ENCODE data around the gene SLC25A26.

Gene SLC25A26

GRCh38 chr3:66411474-66411873, 190.7 kb downstream of the SLC25A26 start:
- Histone ChIP-seq H3K27ac (ENCODE audit: low read depth, low read length) (no peak overlapping the region), H2BK5ac (ENCODE audit: low read length) (no peak overlapping the region), H3K9ac (ENCODE audit: low read length) (no peak overlapping the region), H2BK120ac (ENCODE audit: low read depth, low read length) (no peak overlapping the region), H3K79me1 (ENCODE audit: low read length) (peaks cover 2% of the 10 kb centered on the region), H3K18ac (ENCODE audit: low read length) (no peak overlapping the region), H3K79me2 (ENCODE audit: control insufficient read depth, insufficient read depth, low read length) (no peaks in the 10 kb centered on the region), H3K4me2 (ENCODE audit: low read length) (no peak overlapping the region), H2AK5ac (ENCODE audit: low read length) (no peak overlapping the region), H3K4me3 (ENCODE audit: low read length) (no peak overlapping the region), H3K36me3 (ENCODE audit: control insufficient read depth, insufficient read depth, low read length) (peaks cover 2% of the 10 kb centered on the region), H2BK15ac (replicated peaks; ENCODE audit: low read depth) (no peak overlapping the region), H3K56ac (ENCODE audit: low read length) (no peak overlapping the region), H4K5ac (ENCODE audit: low read length) (no peak overlapping the region), H3K27me3 (ENCODE audit: insufficient read depth, low read length, poor library complexity) (no peaks in the 10 kb centered on the region), H4K8ac (ENCODE audit: low read depth, low read length) (no peak overlapping the region), H3K23ac (ENCODE audit: low read length) (no peak overlapping the region), H3K4ac (ENCODE audit: low read depth, low read length) (no peak overlapping the region), H3K4me1 (ENCODE audit: control insufficient read depth, low read depth, low read length) (peaks cover 10% of the 10 kb centered on the region)
- no CpG with 5 or more reads among the region's 8 CpGs for WGBS (ENCODE audit: extremely low coverage, insufficient coverage, low lambda C conversion rate)
- DNase-seq = peak; percentile 38

GRCh38 chr3:66411961-66412887, 191.4 kb downstream of the SLC25A26 start:
- Histone ChIP-seq H2BK15ac (replicated peaks; ENCODE audit: low read depth) (no peak overlapping the region), H3K9ac (ENCODE audit: low read length) (no peak overlapping the region), H4K8ac (ENCODE audit: low read depth, low read length) (no peak overlapping the region), H2BK120ac (ENCODE audit: low read depth, low read length) (no peak overlapping the region), H3K23ac (ENCODE audit: low read length) (no peak overlapping the region), H3K4me3 (ENCODE audit: low read length) (no peak overlapping the region), H2AK5ac (ENCODE audit: low read length) (no peak overlapping the region), H3K79me1 (ENCODE audit: low read length) (peaks cover 2% of the 10 kb centered on the region), H3K27ac (ENCODE audit: low read depth, low read length) (no peak overlapping the region), H3K36me3 (ENCODE audit: control insufficient read depth, insufficient read depth, low read length) (peaks cover 2% of the 10 kb centered on the region), H3K56ac (ENCODE audit: low read length) (no peak overlapping the region), H2BK5ac (ENCODE audit: low read length) (no peak overlapping the region), H3K27me3 (ENCODE audit: insufficient read depth, low read length, poor library complexity) (no peaks in the 10 kb centered on the region), H4K5ac (ENCODE audit: low read length) (no peak overlapping the region), H3K18ac (ENCODE audit: low read length) (no peak overlapping the region), H3K79me2 (ENCODE audit: control insufficient read depth, insufficient read depth, low read length) (no peaks in the 10 kb centered on the region), H3K4me2 (ENCODE audit: low read length) (no peak overlapping the region), H3K4ac (ENCODE audit: low read depth, low read length) (no peak overlapping the region), H3K4me1 (ENCODE audit: control insufficient read depth, low read depth, low read length) (peaks cover 14% of the 10 kb centered on the region)
- DNase-seq = no peak
- WGBS (ENCODE audit: extremely low coverage, insufficient coverage, low lambda C conversion rate) = no CpG with 5 or more reads among the region's 24 CpGs

- H3K27me3 ChIP-seq (ENCODE audit: insufficient read depth, low read length, poor library complexity) = no peaks in the 10 kb centered on the region
- H3K79me1 ChIP-seq (ENCODE audit: low read length) = peaks cover 5% of the 10 kb centered on the region
- no peak overlapping the region for H2AK5ac ChIP-seq (ENCODE audit: low read length)
- no peak overlapping the region for H3K27ac ChIP-seq (ENCODE audit: low read depth, low read length)
- no peak overlapping the region for H3K4ac ChIP-seq (ENCODE audit: low read depth, low read length)
- no peak overlapping the region for H3K18ac ChIP-seq (ENCODE audit: low read length)
- no CpG with 5 or more reads among the region's 7 CpGs for WGBS (ENCODE audit: extremely low coverage, insufficient coverage, low lambda C conversion rate)
- peaks cover 20% of the 10 kb centered on the region for H3K4me1 ChIP-seq (ENCODE audit: control insufficient read depth, low read depth, low read length)
- H3K9ac ChIP-seq (ENCODE audit: low read length) = no peak overlapping the region
- peak overlapping the region; percentile 31 for H3K56ac ChIP-seq (ENCODE audit: low read length)
- H3K79me2 ChIP-seq (ENCODE audit: control insufficient read depth, insufficient read depth, low read length) = peaks cover 2% of the 10 kb centered on the region
- H4K8ac ChIP-seq (ENCODE audit: low read depth, low read length) = no peak overlapping the region
- no peak overlapping the region for H2BK120ac ChIP-seq (ENCODE audit: low read depth, low read length)
- no peak overlapping the region for H4K5ac ChIP-seq (ENCODE audit: low read length)
- H3K23ac ChIP-seq (ENCODE audit: low read length) = no peak overlapping the region
- H3K4me2 ChIP-seq (ENCODE audit: low read length) = no peak overlapping the region
- peaks cover 2% of the 10 kb centered on the region for H3K36me3 ChIP-seq (ENCODE audit: control insufficient read depth, insufficient read depth, low read length)
- H3K4me3 ChIP-seq (ENCODE audit: low read length) = no peak overlapping the region
- H2BK5ac ChIP-seq (ENCODE audit: low read length) = no peak overlapping the region
- no peak overlapping the region for H2BK15ac ChIP-seq (replicated peaks; ENCODE audit: low read depth)
- DNase-seq = no peak
Observed at GRCh38 chr3:66413151-66413751, 192.4 kb downstream of the SLC25A26 start.

- no peak overlapping the region for H2AK5ac ChIP-seq (ENCODE audit: low read length)
- no peaks in the 10 kb centered on the region for H3K27me3 ChIP-seq (ENCODE audit: insufficient read depth, low read length, poor library complexity)
- peak overlapping the region; percentile 61 for H3K18ac ChIP-seq (ENCODE audit: low read length)
- no peak for DNase-seq
- H3K9ac ChIP-seq (ENCODE audit: low read length) = no peak overlapping the region
- H2BK120ac ChIP-seq (ENCODE audit: low read depth, low read length) = no peak overlapping the region
- H2BK5ac ChIP-seq (ENCODE audit: low read length) = peak overlapping the region; percentile 46
- H3K4me1 ChIP-seq (ENCODE audit: control insufficient read depth, low read depth, low read length) = peaks cover 20% of the 10 kb centered on the region
- no peak overlapping the region for H3K4ac ChIP-seq (ENCODE audit: low read depth, low read length)
- H3K27ac ChIP-seq (ENCODE audit: low read depth, low read length) = no peak overlapping the region
- no peak overlapping the region for H3K4me3 ChIP-seq (ENCODE audit: low read length)
- H3K56ac ChIP-seq (ENCODE audit: low read length) = peak overlapping the region; percentile 44
- no peak overlapping the region for H4K5ac ChIP-seq (ENCODE audit: low read length)
- peaks cover 14% of the 10 kb centered on the region for H3K79me1 ChIP-seq (ENCODE audit: low read length)
- no peak overlapping the region for H3K23ac ChIP-seq (ENCODE audit: low read length)
- no CpG with 5 or more reads among the region's 5 CpGs for WGBS (ENCODE audit: extremely low coverage, insufficient coverage, low lambda C conversion rate)
- peaks cover 9% of the 10 kb centered on the region for H3K79me2 ChIP-seq (ENCODE audit: control insufficient read depth, insufficient read depth, low read length)
- H3K36me3 ChIP-seq (ENCODE audit: control insufficient read depth, insufficient read depth, low read length) = peaks cover 2% of the 10 kb centered on the region
- H2BK15ac ChIP-seq (replicated peaks; ENCODE audit: low read depth) = no peak overlapping the region
- no peak overlapping the region for H3K4me2 ChIP-seq (ENCODE audit: low read length)
- no peak overlapping the region for H4K8ac ChIP-seq (ENCODE audit: low read depth, low read length)
Observed at GRCh38 chr3:66414846-66415245, 194.0 kb downstream of the SLC25A26 start.

- Histone ChIP-seq H3K4me3 (ENCODE audit: low read length) (no peak overlapping the region), H4K8ac (ENCODE audit: low read depth, low read length) (no peak overlapping the region), H3K4ac (ENCODE audit: low read depth, low read length) (no peak overlapping the region), H3K4me1 (ENCODE audit: control insufficient read depth, low read depth, low read length) (peaks cover 20% of the 10 kb centered on the region), H4K5ac (ENCODE audit: low read length) (no peak overlapping the region), H3K27me3 (ENCODE audit: insufficient read depth, low read length, poor library complexity) (no peaks in the 10 kb centered on the region), H3K9ac (ENCODE audit: low read length) (peak overlapping the region; percentile 28), H3K23ac (ENCODE audit: low read length) (no peak overlapping the region), H2AK5ac (ENCODE audit: low read length) (no peak overlapping the region), H3K79me2 (ENCODE audit: control insufficient read depth, insufficient read depth, low read length) (peaks cover 10% of the 10 kb centered on the region), H3K79me1 (ENCODE audit: low read length) (peaks cover 14% of the 10 kb centered on the region), H3K27ac (ENCODE audit: low read depth, low read length) (peak overlapping the region; percentile 76), H2BK15ac (replicated peaks; ENCODE audit: low read depth) (no peak overlapping the region), H3K4me2 (ENCODE audit: low read length) (no peak overlapping the region), H2BK120ac (ENCODE audit: low read depth, low read length) (peak overlapping the region; percentile 31), H2BK5ac (ENCODE audit: low read length) (peak overlapping the region; percentile 76), H3K18ac (ENCODE audit: low read length) (peak overlapping the region; percentile 15), H3K36me3 (ENCODE audit: control insufficient read depth, insufficient read depth, low read length) (peaks cover 2% of the 10 kb centered on the region), H3K56ac (ENCODE audit: low read length) (peak overlapping the region; percentile 75)
- DNase-seq = no peak
- no CpG with 5 or more reads among the region's 5 CpGs for WGBS (ENCODE audit: extremely low coverage, insufficient coverage, low lambda C conversion rate)
Observed at GRCh38 chr3:66415867-66416428, 195.1 kb downstream of the SLC25A26 start.
